ENCODE data around the gene PPP4R4. TPM values are rescaled to one million over a fixed set of nuclear protein-coding genes. Genes with fewer than 3 reads are reported as not detected.

PPP4R4 gene
- total RNA-seq, 1 donor from 2014 or later: not detected

GRCh38 chr14:94307410-94307992 is 133.4 kb downstream of the PPP4R4 start:
- Mint-ChIP-seq H3K9me3 (ENCODE audit: unreplicated experiment) (peaks cover 32% of the 10 kb centered on the region), H3K4me3 (ENCODE audit: unreplicated experiment) (no peak overlapping the region), H3K36me3 (ENCODE audit: unreplicated experiment) (no peaks in the 10 kb centered on the region), H3K27ac (ENCODE audit: unreplicated experiment) (no peak overlapping the region), H3K27me3 (ENCODE audit: unreplicated experiment) (no peaks in the 10 kb centered on the region), H3K4me1 (ENCODE audit: unreplicated experiment) (no peaks in the 10 kb centered on the region)
- peak; percentile 14 for TF ChIP-seq CTCF (IDR thresholded peaks at IDR 0.05)
- DNase-seq (ENCODE audit: extremely low spot score, unreplicated experiment): no peak

GRCh38 chr14:94309721-94310120 is 135.6 kb downstream of the PPP4R4 start:
- TF ChIP-seq CTCF (IDR thresholded peaks at IDR 0.05): no peak
- peak; percentile 75 for DNase-seq (ENCODE audit: extremely low spot score, unreplicated experiment)
- Mint-ChIP-seq H3K27ac (ENCODE audit: unreplicated experiment) (no peak overlapping the region), H3K27me3 (ENCODE audit: unreplicated experiment) (no peaks in the 10 kb centered on the region), H3K9me3 (ENCODE audit: unreplicated experiment) (peaks cover 36% of the 10 kb centered on the region), H3K4me1 (ENCODE audit: unreplicated experiment) (no peaks in the 10 kb centered on the region), H3K36me3 (ENCODE audit: unreplicated experiment) (no peaks in the 10 kb centered on the region), H3K4me3 (ENCODE audit: unreplicated experiment) (no peak overlapping the region)

GRCh38 chr14:94310248-94310647 is 136.1 kb downstream of the PPP4R4 start:
- Mint-ChIP-seq H3K36me3 (ENCODE audit: unreplicated experiment) (no peaks in the 10 kb centered on the region), H3K9me3 (ENCODE audit: unreplicated experiment) (peaks cover 32% of the 10 kb centered on the region), H3K4me1 (ENCODE audit: unreplicated experiment) (no peaks in the 10 kb centered on the region), H3K4me3 (ENCODE audit: unreplicated experiment) (no peak overlapping the region), H3K27ac (ENCODE audit: unreplicated experiment) (no peak overlapping the region), H3K27me3 (ENCODE audit: unreplicated experiment) (no peaks in the 10 kb centered on the region)
- TF ChIP-seq CTCF (IDR thresholded peaks at IDR 0.05): no peak
- DNase-seq (ENCODE audit: extremely low spot score, unreplicated experiment): peak; percentile 56

- H3K27ac Mint-ChIP-seq (ENCODE audit: unreplicated experiment): no peak overlapping the region
- H3K36me3 Mint-ChIP-seq (ENCODE audit: unreplicated experiment): no peaks in the 10 kb centered on the region
- TF ChIP-seq CTCF (IDR thresholded peaks at IDR 0.05): no peak
- H3K4me1 Mint-ChIP-seq (ENCODE audit: unreplicated experiment): no peaks in the 10 kb centered on the region
- peak; percentile 70 for DNase-seq (ENCODE audit: extremely low spot score, unreplicated experiment)
- peaks cover 26% of the 10 kb centered on the region for H3K9me3 Mint-ChIP-seq (ENCODE audit: unreplicated experiment)
- H3K4me3 Mint-ChIP-seq (ENCODE audit: unreplicated experiment): no peak overlapping the region
- H3K27me3 Mint-ChIP-seq (ENCODE audit: unreplicated experiment): no peaks in the 10 kb centered on the region
Observed at GRCh38 chr14:94312481-94313246, 138.5 kb downstream of the PPP4R4 start.

- Mint-ChIP-seq H3K9me3 (ENCODE audit: unreplicated experiment) (peaks cover 13% of the 10 kb centered on the region), H3K4me1 (ENCODE audit: unreplicated experiment) (no peaks in the 10 kb centered on the region), H3K27me3 (ENCODE audit: unreplicated experiment) (no peaks in the 10 kb centered on the region), H3K36me3 (ENCODE audit: unreplicated experiment) (no peaks in the 10 kb centered on the region), H3K4me3 (ENCODE audit: unreplicated experiment) (no peak overlapping the region), H3K27ac (ENCODE audit: unreplicated experiment) (no peak overlapping the region)
- peak; percentile 63 for DNase-seq (ENCODE audit: extremely low spot score, unreplicated experiment)
- TF ChIP-seq CTCF (IDR thresholded peaks at IDR 0.05): no peak
Observed at GRCh38 chr14:94313991-94314655, 140.0 kb downstream of the PPP4R4 start.
